C1 segment of cervical spinal cord (tissue), 14 donors: ENCODE results near the gene EID3.

Source experiments
- DNase-seq, 14 donors: peaks; one replicate each; lab custom pipeline; 2025; lab: John Stamatoyannopoulos, UW

Gene EID3

GRCh38 chr12:104337030-104337558 is 33.6 kb downstream of the EID3 start:
- no peak for DNase-seq

GRCh38 chr12:104339663-104340062 is 36.1 kb downstream of the EID3 start:
- no peak for DNase-seq

- no peak for DNase-seq
Measured at GRCh38 chr12:104340177-104340576, 36.6 kb downstream of the EID3 start.

GRCh38 chr12:104340925-104341611 is 37.5 kb downstream of the EID3 start:
- peak in 9 of 14 donors; percentile 7 to 32 (median 14) for DNase-seq

- DNase-seq, result no peak
Measured at GRCh38 chr12:104342147-104342546, 38.6 kb downstream of the EID3 start.

- DNase-seq, result no peak
Measured at GRCh38 chr12:104342635-104343249, 39.2 kb downstream of the EID3 start.

GRCh38 chr12:104344682-104345081 is 41.1 kb downstream of the EID3 start:
- DNase-seq, result no peak

- DNase-seq, result no peak
Measured at GRCh38 chr12:104345234-104346066, 41.9 kb downstream of the EID3 start.

GRCh38 chr12:104347374-104348075 is 44.0 kb downstream of the EID3 start:
- no peak for DNase-seq

GRCh38 chr12:104348283-104348993 is 44.9 kb downstream of the EID3 start:
- DNase-seq, result no peak

- no peak for DNase-seq
Measured at GRCh38 chr12:104348994-104349494, 45.5 kb downstream of the EID3 start.

GRCh38 chr12:104350211-104351056 is 46.9 kb downstream of the EID3 start:
- DNase-seq, result no peak

GRCh38 chr12:104351057-104351983 is 47.8 kb downstream of the EID3 start:
- DNase-seq, result no peak

GRCh38 chr12:104352106-104352713 is 48.7 kb downstream of the EID3 start:
- no peak for DNase-seq

- no peak for DNase-seq
Measured at GRCh38 chr12:104353012-104353981, 49.8 kb downstream of the EID3 start.

- no peak for DNase-seq
Measured at GRCh38 chr12:104354167-104354867, 50.8 kb downstream of the EID3 start.
